GDM1 (cell line): ENCODE measurements around the gene CCNE1.
A peak's percentile ranks its signal among the peaks of the same experiment; 100 is the strongest.

Source experiments
- DNase-seq: peaks from one replicate; lab custom pipeline; 2025; lab: John Stamatoyannopoulos, UW

The CCNE1 gene

GRCh38 chr19:29844891-29845573 is 33.2 kb downstream of the CCNE1 start:
- DNase-seq: peak; percentile 92

- DNase-seq: peak; percentile 26
Observed at GRCh38 chr19:29845574-29846176, 33.9 kb downstream of the CCNE1 start.

GRCh38 chr19:29849208-29849607 is 37.4 kb downstream of the CCNE1 start:
- no peak for DNase-seq

GRCh38 chr19:29850482-29850881 is 38.7 kb downstream of the CCNE1 start:
- DNase-seq: no peak

- DNase-seq: no peak
Observed at GRCh38 chr19:29851769-29852521, 40.2 kb downstream of the CCNE1 start.

GRCh38 chr19:29854033-29854432 is 42.2 kb downstream of the CCNE1 start:
- DNase-seq: no peak

GRCh38 chr19:29855087-29855486 is 43.3 kb downstream of the CCNE1 start:
- no peak for DNase-seq

GRCh38 chr19:29855741-29856500 is 44.1 kb downstream of the CCNE1 start:
- no peak for DNase-seq

- DNase-seq: no peak
Observed at GRCh38 chr19:29858000-29858596, 46.3 kb downstream of the CCNE1 start.

- no peak for DNase-seq
Observed at GRCh38 chr19:29858621-29859020, 46.8 kb downstream of the CCNE1 start.

- DNase-seq: no peak
Observed at GRCh38 chr19:29860492-29860891, 48.7 kb downstream of the CCNE1 start.

- DNase-seq: no peak
Observed at GRCh38 chr19:29861574-29861973, 49.8 kb downstream of the CCNE1 start.

- DNase-seq: no peak
Observed at GRCh38 chr19:29866011-29866410, 54.2 kb downstream of the CCNE1 start.

- DNase-seq: no peak
Observed at GRCh38 chr19:29867984-29868383, 56.2 kb downstream of the CCNE1 start.

GRCh38 chr19:29871143-29871542 is 59.4 kb downstream of the CCNE1 start:
- no peak for DNase-seq

GRCh38 chr19:29872224-29872731 is 60.5 kb downstream of the CCNE1 start:
- no peak for DNase-seq

GRCh38 chr19:29873024-29873800 is 61.4 kb downstream of the CCNE1 start:
- DNase-seq: peak; percentile 34
